ENCODE measurements around the gene CEP170B.
"Not testable (repeated sequence)": the region's sequence is repeated elsewhere in the genome, so short reads cannot be mapped to it uniquely, and the experiment has no call there.

CEP170B gene

DNA sequence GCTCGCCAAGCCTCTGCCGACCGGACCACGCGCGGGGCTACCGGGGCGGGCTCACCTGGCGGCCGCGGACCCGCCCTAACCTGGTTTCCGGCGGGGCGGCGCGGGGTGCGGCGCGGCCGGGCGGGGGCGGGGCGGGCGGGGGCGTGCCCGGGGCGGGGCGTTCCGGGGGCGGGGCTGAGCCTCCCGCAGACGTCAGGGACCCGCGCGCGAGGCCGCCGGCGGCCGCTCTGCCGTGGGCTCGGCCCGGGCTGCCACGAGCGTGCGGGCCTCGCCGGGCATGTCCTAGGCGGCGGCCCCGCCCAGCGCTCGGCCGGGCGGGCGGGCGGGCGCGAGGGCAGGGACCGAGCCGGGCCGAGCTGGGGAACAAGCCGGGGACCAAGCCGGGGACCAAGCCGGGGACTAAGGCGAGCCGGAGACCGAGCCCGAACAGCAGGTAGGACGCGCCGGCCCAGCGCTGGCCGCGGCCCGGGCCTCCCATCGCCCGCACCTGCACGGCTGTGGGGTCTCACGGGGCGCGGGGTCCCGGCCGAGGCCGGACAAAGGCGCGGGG lies at the start of gene CEP170B:
Gene CEP170B (plus strand): TSS at position 188 of the 550 bp plus-strand sequence. CDS start 3,183 bp downstream, outside the sequence.
- DNase-seq: no peak

DNA sequence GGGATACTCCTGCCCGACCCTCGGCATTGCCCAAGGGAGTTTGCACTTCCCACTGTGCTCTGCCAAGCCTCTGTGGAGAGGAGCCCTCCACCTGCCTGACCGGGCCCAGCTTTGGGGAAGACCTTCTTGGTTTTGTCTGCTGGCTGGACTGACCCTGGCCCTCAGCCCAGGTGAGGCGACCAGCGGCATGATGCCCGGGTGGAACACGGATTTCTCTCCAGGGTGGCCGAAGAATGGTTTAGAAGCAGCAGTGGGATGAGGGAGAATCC lies 48.5 kb upstream of the CEP170B start:
- no peak for DNase-seq

DNA sequence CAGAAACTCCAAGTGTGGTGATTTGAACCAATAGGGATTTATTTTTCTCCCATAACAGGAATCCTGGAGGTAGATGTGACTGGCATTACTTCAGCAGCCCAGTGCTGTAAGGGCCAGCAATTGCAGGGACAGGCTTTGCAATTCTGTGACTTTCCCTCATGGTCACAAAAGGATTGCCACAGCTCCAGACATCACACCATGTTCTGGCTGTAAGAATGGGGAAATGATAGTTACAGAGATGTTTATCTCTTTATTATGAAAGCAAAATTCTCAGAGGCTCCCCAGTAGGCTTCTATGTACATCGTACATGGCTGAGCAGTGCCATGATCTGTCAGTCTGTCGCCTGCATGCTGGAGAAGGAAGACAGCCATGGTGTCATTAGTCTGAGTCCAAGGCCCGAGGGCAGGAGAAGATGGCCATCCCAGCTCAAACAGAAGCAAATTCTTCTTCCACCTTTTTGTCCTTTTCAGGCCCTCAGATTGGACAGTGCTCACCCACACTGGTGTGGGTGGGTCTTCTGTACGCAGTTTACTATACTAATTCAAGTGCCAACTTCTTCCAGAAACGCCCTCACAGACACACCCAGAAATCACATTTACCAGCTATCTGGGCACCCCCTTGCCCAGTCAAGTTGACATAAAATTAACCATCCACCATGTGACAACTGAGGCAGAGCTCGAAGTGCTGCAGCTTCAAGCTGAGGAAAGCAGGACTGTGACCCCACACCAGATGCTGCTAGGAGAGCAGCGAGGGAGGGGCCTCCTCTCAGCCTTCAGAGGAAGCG lies 46.9 kb upstream of the CEP170B start:
- DNase-seq: no peak

DNA sequence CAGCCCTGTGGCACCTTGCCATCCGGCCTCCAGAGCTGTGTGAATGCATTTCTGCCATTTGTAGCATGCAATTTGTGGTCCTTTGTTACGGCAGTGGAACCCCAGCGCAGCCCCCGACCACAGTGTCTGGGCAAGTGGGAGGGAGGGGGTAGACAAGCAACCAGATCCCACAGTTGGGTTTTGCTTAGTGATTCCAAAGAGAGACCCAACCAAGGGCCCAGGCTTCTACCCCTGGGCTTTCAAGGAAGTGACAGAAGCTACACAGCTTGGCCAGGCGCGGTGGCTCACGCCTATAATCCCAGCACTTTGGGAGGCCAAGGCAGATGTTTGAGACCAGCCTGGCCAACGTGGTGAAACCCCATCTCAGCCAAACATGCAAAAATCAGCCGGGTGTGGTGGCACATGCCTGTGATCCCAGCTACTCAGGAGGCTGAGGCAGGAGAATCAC lies 46.3 kb upstream of the CEP170B start:
- no peak for DNase-seq

DNA sequence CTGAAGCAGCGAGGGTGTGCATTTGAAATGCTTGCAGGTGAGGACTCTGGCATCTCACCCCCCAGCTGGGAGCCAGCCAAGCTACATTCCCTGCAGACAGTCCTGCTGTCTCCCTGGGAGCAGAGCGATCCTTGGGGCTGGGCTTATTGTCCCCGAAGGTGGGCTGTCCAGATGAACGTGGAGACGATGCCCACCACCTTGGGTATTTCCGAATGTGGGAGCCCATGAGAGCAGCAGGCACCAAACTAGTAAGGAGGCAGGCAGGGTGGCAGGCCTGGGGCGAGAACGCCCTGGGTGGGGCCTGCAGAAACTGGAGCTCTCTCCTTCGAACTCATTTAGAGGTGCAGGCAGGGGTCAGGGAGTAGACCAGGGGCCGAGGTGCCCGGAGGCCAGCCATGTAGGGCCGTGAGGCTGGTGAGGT lies 45.7 kb upstream of the CEP170B start:
- no peak for DNase-seq

DNA sequence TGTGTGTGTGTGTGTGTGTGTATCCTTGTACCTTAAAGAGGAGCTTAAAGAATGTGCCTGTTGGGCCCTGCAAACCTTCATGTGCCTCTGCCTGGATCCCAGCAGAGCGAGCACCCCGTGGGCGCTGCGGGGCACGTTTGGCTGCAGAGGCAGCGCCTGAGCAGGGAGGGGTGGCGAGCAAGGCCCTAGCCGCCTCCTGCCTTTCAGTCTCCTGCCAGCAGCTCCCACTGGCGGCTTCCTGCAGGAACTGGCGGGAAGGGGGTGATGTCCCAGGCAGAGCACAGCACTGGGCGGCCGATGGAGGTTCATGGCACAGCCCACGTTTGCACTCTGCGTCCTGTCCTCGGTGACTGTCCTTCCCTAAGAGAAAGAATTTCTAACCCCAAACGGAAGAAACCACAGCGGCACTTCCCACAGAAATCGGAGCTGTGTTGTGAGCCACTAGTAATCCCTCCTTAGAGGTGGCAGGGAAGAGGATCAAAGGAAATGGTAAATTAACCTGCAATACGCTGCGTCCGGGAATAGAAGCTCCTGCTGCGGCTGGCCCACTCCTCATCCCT lies 44.3 kb upstream of the CEP170B start:
- DNase-seq: no peak

DNA sequence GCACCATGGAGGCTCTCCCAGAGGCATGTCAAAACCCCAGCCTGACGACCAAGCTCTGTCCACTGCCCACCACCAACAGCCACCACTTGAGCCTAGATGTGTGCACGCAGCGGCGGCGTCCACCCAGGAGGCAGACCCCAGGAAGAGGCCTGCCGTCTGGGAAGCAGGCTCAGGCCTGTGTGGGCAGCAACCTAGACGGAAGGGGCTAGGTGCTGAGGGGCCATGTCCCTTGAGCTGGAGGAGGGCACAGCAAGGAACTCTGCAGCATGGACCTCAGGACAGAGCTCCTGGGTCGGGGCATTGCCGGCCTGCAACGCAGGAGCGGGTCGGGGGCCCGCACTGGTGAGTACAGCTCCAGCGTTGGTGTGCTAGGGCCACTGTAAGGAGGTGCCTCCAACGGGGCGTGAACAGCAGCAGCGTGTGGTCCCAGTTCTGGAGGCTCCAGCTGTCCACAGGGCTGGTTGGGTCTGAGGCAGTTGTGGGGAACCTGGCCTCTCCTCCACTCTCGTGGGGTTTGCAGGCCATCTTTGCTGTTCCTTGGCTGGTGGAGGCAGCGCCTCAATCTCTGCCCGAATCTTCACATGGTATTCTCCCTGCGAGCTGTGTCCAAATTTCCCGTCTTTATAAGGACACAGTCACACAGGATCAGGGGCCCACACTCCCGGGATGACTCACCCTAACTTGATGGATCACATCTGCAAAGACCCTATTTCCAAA lies 43.7 kb upstream of the CEP170B start:
- no peak for DNase-seq

DNA sequence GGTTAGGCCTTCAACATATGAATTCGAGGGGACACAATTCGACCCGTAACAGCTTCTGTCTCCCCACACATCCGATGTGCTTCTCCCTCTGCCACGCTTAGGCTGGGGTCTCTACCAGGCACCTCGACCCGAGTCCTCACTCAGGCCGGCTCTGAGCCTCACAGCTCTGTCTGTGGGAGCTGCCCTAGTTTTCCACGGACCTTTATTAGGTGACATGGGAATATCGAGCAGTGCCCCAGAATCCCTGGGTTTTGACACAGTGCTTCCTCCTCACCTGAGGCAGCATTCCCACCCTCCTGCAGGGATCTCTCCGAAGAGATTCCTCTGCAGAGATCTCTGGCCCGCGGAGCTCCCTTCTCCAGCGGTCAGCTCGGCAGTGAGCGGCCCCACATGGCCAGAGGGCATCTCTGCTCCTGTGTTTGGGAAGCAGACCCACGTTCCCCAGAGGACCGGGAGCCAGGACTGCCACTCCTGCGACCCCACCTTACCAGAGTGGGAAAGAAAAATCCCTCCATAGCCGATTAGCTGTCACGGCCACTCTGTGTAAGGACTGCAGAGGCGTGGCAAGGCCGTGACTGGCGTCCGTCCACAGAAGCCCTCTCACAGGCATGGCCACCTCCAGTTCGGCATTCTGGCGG lies 43.0 kb upstream of the CEP170B start:
- DNase-seq: no peak

DNA sequence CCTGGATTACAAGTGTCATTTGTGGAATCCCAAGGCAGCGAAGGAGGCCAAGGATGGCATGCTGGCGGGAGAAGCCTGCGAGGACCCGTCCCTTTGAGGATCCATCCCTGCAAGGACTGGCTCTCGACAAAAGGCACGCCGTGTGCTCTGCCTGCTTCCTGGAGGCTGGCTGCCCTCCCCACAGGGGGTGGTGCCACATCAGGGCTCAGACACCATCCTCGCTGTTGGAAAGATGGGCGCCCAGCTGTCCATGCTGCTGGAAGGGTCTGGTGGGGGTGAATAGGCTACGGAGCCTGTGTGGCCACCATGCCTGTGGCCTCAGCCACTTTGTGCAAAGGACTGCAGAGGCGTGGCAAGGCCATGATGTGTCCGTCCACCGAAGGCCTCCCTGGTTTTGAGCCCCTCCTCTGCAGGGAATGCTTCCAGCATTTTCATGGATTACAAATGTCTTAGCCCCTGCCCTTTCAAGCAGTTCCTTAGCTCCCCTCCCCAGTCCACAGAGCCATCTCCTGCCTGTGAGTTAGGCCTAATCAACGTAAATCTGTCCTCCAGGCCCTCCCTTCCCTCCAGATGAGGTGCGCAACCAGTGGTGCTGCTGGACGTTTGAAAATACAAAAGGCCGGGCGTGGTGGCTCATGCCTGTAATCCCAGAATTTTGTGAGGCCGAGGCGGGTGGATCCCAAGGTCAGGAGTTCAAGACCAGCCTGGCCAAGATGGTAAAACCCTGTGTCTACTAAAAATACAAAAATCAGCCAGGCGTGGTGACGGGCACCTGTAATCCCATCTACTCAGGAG lies 42.0 kb upstream of the CEP170B start:
- DNase-seq: no peak

DNA sequence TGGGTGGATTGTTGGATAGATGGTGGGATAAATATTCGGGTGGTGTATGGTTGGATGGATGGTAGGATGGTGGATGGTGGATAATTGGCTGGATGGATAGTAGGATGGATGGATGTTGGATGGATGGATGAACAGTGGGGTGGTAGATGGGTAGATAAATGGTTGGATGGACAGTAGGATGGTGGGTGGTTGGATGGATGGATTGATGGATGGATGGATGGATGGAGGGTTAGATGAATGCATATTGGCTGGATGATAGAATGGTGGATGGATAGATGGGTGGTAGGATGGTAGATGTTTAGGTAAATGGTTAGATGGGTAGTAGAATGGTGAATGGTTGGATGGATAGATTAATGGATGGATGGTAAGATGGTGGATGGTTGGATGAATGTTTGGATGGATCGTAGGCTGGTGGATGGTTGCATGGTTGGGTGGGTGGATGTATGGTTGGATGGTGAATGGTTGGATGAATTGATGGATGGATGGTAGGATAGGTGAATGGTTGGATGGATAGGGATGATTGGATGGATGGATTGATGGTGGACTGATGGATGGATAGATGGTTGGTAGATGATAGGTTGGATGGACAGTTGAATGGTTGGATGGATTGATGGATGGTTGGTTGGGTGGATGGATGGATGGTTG lies 40.6 kb upstream of the CEP170B start:
- no peak for DNase-seq

DNA sequence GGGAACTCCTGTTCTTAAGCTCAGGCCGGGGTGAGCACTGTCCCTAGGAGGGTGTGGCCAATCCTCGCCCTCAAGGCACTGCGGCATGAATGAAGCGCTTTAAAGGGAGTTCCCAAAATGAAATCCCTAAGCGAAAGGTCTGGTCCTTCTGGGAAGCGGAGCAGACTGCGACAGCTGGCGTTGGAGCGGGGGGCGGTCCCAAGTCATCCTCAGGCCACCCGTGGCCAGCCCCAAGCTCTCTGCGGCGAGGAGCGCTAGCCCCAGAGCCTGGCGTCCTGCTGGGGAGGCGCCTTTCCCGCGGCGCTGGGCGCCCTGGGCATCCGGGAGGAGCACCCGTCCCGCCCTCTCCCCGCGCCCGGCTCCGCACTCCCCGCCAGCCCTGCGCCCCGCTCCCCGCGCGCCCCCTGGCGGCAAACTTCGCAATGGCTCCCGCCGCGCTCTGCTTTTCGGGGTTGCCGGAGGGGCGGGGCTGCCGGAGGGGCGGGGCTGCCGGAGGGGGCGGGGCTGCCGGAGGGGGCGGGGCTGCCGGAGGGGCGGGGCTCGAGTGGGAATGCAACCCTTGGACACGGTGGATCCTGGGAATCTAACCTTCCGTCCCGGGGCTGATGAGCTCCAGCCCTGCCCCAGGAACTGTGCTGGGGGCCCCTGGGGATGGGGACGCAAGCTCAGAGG lies 38.7 kb upstream of the CEP170B start:
- DNase-seq: peak in 1 of 2 experiments; percentile 52

DNA sequence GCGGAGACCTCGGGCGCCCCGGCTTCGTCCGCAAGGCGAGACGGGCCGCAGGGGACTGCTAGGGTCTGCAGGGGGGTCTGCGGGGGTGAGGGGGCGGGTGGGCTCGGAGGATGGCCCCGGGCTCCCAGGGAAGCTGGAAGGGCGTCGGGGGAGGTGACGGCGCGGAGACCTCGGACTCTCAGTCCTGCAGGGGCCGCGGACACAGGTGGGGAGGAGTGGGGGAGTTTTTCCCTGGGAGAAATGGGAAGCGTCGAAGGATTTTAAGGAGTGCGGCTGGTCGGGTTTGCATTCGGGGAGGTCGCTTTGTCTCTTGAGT lies 38.2 kb upstream of the CEP170B start:
- no peak for DNase-seq

DNA sequence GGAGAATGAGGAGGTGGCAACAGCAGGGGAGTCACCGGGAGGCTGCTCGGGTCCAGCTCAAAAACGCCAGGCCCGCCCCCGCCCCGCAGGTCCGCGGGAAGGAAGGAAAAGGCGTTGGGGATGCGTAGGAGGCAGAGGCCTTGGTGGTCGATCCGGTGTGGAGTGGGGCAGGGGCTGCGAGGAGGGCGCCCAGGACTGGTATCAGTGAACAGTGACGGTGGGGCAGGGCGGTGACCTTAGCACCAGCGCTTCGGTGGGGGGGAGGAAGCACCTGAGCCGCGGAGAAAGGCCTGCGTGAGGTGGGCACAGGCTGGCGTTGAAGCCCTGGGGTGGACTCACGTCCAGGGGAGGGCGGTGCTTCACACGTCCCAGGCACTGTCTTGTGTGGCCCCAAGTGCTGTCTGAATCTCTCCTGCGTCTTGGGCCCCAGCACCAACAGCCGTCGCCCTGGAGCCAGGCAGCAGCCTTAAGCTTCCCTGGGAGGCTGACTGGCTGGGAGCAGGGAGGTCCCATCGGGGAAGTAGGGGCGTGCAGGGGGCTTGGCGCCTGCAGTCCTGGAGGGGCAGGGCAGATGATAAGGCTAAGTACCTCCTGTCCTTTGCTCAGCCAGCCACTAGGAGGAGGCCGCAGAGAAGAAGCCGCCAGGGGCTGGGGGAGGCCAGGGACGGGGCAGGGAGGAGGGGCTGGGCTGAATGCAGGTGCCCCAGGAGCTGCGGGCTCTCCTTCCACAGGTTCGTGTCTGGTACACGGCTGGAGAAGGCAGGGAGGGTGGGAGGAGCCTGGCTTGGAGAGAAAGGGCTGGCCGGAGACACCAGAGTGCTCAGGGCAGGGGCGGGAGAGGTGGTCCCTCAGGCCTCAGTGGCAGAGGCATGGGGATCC lies 37.7 kb upstream of the CEP170B start:
- DNase-seq: no peak

DNA sequence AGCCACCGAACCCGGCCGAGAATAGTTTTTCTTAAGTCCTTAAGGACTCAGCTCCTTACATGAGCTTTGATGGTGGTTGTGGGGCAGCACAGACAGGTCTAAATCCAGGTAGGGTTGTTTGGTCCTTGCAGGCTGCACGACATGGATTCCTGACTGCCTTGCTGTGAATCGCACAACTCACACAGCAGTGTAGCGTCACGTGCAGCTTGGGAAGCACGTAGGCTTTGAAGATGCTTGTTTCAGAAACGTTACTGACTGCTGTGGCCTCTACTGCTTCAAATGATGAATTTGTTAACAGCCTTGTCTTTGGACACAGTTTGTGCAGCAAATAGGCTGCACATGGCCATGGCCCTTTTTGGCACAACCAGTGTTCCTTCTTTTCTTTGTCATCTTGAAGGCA lies 34.3 kb upstream of the CEP170B start:
- DNase-seq: no peak

DNA sequence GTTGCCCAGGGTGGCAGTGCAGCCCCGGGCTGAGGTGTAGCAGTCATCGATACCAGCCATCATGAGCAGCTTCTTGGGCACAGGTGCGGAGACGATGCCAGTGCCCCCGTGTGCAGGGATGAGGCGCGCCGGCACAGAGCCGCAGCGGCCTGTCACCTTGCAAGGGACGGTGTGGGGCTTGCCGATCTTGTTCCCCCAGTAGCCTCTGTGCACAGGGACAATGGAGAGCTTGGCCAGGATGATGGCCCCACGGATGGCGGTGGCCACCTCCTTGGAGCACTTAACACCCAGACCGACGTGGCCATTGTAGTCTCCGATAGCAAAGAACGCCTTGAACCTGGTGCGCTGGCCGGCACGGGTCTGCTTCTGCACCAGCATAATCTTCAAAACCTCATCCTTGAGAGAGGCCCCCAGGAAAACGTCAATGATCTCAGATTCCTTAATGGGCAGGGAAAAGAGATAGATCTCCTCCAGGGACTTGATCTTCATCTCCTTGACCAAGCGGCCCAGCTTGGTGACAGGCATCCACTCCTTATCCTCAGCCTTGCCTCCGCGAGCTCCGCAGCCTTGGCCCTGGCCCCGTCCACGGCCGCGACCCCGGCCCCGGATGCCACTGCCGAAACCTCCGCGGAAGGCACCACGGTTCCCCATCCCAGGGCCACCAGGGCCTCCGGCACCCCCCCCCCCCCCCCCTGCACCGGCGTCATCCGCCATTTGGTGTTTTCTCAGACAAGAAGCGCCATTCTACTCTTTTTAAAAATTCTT lies 28.7 kb upstream of the CEP170B start:
- not testable (repeated sequence) for DNase-seq

DNA sequence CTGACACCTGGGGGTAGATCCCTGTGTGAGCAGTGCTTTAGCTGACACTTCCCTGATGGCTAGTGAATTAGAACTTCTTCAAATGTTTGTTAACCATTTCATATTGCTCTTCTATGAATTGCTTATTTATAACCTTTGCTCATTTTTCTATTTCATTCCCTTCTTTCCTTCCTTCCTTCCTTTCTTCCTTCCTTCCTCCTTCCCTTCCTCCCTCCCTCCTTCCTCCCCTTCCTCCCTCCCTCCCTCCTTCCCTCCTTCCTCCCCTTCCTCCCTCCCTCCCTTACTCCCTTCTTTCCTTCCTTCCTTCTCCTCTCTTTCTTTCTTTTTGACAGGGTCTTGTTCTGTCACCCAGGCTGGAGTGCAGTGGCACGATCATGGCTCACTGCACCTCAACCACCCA lies 23.3 kb upstream of the CEP170B start:
- DNase-seq: no peak

DNA sequence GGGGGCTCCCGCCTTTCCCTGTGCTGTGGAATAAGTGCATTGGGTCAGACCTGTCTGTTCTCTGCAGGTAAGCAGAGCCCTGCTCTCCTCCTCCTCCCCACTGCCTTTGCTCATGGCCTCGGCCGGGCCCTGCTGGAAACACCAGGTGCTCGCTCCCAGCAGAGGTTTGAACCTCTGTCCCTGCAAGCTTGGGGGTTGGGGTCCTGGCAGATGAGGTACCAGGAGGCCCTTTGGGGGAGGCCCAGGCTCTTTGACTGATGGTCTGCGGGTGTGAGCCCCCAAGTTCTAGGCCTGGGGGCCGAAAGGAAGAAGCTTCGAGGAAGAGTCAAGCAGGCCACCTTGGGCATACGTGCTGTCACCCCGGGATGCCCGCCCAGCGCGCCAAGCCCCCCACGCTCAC lies 22.1 kb upstream of the CEP170B start:
- DNase-seq: no peak

DNA sequence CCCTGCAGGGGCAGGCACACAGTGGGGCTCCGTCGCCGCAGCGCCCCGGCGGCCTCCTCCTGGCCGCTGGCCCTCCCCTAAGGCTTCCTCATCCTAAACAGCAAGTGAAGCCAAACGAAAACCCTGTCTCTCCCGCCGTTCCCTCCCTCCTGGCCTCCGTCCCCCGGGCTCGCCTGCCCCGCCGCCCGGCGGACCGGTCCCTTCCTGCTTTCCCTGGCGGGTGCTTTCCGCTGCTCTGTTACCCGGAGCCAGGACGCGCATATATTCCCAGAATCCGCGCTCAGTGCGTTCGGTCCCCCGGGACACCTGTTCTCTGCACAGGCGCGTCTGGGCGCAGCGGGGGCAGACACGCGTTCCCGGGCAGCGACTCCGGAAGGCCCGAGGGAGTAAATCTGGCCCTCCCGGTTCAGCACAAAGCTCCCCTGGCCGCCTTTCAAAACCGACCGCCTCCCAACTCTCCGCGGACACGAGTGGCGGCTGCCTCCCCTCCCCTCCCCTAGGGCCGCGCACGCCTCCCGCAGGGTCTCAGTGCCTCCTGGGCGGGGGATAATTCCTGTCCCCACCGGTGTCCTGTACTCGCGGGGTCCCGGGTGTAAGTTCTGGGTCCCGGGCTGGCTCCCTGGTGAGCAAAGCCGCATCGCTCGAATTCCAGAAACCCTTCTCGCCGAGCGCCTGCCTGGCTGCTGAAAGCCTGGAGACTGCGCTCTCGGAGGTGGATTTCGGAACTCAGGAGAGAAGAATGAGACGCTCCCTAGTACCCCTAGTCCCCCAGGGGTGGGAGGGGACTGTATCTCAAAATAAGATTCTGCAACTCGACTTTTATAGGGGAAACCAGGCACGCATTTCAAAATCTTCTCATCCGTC lies 21.4 kb upstream of the CEP170B start:
- DNase-seq: no peak

All from cerebellar nuclear complex (tissue), 1 donor.